KOPT-K1 (cell line): ENCODE measurements around the gene ACTR1B.
"Not testable (repeated sequence)": the region's sequence is repeated elsewhere in the genome, so short reads cannot be mapped to it uniquely, and the experiment has no call there.

ENCODE experiments used
- H3K27ac ChIP-seq: fragments of 200-600 bp; sonication (generic); 2 replicates; pipeline ENCODE4 v1.5.1; 2016; ENCODE audit warnings: antibody characterized with exemption, mild to moderate bottlenecking, low read depth, low read length; ENCODE audit not compliant: poor library complexity, severe bottlenecking
- H3K36me3 ChIP-seq: fragments of 200-600 bp; sonication (generic); 2 replicates; pipeline ENCODE4 v1.5.1; 2017; ENCODE audit warnings: antibody characterized with exemption, mild to moderate bottlenecking, low read length, moderate library complexity; ENCODE audit not compliant: insufficient read depth
- H3K9me3 ChIP-seq: fragments of 200-600 bp; sonication (generic); 2 replicates; pipeline ENCODE4 v1.5.1; 2017; ENCODE audit warnings: antibody characterized with exemption, low read length, mild to moderate bottlenecking; ENCODE audit not compliant: insufficient read depth, poor library complexity, severe bottlenecking

The ACTR1B gene

DNA sequence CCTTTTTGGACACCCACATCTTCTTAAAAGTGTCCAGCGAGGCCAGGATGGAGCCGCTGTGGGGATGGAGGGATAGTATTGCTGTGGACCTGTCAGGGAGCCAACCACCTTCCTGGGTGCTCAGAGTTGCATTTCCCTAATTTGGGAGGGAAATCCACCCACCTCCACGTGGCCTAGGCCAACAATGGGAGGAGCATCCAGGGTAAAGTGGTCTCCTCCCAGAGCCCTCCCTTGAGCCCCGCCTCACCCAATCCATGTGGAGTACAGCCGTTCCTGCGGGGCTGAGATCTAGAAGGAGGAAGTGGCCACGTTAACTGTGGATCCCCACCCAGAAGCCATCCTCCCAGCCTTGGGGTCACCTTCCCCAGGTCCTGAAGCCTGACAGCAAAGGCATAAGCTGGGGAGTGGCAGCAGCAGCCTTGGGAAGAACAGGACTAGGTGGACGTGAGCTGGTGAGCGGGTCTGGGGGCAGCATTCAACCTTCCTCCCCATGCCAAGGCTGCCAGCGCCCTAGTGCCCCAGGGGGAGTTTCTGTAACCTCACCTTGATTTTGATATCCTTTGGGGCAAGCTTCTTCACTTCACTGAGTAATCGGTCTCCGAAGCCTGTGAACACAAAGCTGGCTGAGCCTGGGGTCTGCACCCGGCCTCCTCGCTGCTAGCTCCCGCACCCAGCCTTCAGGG lies 6.8 kb downstream of the ACTR1B start:
- Histone ChIP-seq H3K27ac (no peak overlapping the region), H3K36me3 (peaks cover 85% of the 10 kb centered on the region), H3K9me3 (peaks cover 5% of the 10 kb centered on the region)

DNA sequence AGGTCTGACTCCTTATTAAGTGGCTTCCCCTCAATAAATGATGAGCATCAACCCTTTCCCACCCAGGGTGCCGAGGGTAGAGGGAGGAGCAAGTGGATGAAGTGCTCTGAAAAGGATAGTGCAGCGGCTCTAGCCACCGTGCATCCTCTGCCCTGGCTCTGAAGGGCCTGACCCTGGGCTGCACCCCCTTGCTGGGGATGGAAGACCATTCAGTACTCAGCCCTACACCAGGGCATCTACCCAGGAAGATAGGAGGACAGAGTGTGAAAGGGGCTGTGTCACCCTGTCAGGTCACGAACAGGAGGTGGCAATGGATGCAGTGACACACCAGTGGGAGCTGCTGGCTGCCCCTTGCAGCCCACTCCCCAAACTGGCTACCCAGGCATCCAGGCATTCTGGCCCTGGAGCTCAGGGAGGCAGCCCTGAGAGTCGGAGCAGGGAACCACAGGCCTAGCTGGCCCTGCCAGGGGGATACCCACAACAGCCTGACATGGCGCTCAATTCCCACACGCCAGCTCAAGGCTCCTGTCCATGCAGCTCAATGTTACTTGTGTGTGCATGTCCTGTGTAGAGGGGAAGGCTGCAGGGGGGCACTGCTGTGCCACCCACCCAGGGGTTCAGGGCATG lies 7.6 kb downstream of the ACTR1B start:
- Histone ChIP-seq H3K36me3 (peaks cover 77% of the 10 kb centered on the region), H3K9me3 (peaks cover 5% of the 10 kb centered on the region), H3K27ac (no peak overlapping the region)

DNA sequence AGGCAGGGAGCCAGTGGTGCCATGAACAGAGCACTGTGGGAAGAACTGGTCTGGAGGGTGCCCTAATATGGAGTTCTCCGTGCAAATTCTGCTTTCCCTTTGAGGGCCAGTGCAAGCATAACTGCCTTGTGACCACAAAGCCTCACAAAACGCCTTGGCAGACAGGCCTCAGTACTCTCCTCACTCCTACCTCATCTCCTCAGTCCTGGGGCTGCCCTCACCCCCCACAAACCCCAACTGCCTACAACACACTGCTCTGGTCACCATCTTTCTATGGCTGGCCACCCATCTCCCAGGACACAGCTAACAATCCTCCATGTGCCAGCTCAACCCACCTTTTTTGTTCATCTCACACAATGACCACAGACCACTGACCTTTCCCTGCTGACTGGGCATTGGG lies 9.1 kb downstream of the ACTR1B start:
- Histone ChIP-seq H3K36me3 (peaks cover 77% of the 10 kb centered on the region), H3K9me3 (peaks cover 5% of the 10 kb centered on the region), H3K27ac (no peak overlapping the region)

DNA sequence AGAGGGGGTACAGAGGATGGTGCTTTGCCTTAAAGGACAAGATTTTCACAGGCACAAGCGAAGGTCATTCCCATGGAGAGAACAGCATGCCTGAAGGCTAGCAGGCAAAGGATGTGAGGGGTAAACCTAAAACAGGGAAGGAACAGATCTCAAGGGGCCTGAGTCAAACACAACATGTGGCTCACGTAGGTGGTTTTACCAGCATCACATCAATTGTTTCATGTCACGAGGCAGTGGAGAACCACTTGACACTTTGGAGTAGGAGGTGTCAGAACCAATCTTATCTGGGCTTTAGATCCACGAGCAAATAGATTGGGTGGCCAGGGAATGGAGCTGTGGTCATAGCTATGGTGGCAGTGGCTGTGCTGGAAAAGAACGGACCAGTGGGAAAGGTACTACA lies 9.5 kb downstream of the ACTR1B start:
- H3K36me3 ChIP-seq, result peaks cover 77% of the 10 kb centered on the region
- peaks cover 5% of the 10 kb centered on the region for H3K9me3 ChIP-seq
- no peak overlapping the region for H3K27ac ChIP-seq

DNA sequence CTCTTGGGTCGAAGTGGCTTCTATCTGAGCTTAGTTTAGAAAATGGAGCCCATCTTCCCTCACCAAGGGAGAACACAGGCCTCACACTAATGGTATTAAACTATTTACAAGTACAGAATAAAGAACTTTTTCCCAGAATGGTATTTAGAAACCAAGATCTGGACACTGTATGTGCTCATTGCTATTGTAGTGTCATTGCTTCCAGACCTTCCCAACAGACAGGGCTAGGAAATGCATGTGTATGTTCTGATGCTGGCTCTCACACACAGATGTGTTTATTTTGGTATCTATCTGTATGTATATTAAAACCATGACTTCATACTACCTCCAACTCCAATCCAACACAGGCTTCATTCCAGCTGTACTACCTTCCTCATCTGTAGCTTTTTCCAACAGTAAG lies 10.0 kb downstream of the ACTR1B start:
- Histone ChIP-seq H3K9me3 (peaks cover 5% of the 10 kb centered on the region), H3K27ac (no peak overlapping the region), H3K36me3 (peaks cover 77% of the 10 kb centered on the region)

DNA sequence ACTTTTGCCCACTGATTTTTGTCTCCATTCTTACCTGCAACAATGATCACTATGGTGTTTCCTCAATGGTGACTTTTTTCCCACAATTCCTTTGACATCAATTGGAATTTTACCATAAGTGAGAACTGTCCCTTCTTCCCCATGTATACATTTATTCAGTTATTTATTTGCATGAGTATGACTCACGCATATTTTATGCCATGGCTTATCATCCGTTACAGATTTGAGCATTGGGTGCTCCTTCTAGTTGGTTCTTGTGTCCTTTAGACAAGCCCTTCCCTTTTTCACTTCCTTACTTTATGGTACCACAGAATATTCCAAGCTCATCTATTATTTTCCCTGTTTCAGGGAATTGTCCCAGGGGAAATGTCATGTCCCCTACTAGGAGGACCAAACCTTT lies 10.4 kb downstream of the ACTR1B start:
- Histone ChIP-seq H3K27ac (no peak overlapping the region), H3K36me3 (peaks cover 77% of the 10 kb centered on the region), H3K9me3 (peaks cover 5% of the 10 kb centered on the region)

DNA sequence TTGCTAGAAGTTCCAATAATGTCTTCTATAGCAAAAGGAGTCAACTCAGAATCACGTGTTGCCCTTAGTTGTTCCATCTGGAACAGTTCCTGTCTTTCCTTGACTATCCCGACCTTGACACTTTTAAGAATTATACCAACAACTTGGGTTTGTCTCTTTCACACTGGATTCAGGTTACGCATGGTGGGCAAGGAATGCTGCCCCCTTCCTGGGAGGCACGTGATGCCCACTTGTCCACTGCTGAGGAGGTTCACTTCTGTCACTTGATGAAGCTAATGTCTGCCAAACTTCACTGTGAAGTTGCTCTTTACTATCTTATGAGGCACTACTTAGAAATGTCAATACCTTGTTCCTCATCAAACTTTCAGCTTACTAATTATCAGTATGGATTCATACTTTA lies 12.7 kb downstream of the ACTR1B start:
- H3K36me3 ChIP-seq, result peaks cover 69% of the 10 kb centered on the region
- peaks cover 5% of the 10 kb centered on the region for H3K9me3 ChIP-seq
- H3K27ac ChIP-seq, result no peak overlapping the region

DNA sequence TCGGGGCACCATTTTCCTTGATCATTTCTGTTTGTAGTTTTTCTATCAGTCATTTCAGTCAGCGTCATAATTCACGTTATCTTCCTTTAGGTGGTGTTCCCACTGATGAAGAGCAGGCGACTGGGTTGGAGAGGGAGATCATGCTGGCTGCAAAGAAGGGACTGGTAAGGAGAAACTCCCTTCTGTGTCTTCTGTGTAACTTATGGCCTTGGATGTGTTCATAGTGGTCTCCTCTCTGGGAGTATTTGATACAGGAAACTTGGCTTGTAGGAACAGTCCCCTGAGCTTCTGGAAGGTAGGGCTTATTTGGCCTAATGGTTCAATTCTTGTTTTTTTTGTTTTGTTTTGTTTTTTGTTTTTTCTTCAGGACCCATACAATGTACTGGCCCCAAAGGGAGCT lies 16.9 kb downstream of the ACTR1B start:
- Histone ChIP-seq H3K27ac (no peak overlapping the region), H3K36me3 (peaks cover 42% of the 10 kb centered on the region), H3K9me3 (no peaks in the 10 kb centered on the region)

DNA sequence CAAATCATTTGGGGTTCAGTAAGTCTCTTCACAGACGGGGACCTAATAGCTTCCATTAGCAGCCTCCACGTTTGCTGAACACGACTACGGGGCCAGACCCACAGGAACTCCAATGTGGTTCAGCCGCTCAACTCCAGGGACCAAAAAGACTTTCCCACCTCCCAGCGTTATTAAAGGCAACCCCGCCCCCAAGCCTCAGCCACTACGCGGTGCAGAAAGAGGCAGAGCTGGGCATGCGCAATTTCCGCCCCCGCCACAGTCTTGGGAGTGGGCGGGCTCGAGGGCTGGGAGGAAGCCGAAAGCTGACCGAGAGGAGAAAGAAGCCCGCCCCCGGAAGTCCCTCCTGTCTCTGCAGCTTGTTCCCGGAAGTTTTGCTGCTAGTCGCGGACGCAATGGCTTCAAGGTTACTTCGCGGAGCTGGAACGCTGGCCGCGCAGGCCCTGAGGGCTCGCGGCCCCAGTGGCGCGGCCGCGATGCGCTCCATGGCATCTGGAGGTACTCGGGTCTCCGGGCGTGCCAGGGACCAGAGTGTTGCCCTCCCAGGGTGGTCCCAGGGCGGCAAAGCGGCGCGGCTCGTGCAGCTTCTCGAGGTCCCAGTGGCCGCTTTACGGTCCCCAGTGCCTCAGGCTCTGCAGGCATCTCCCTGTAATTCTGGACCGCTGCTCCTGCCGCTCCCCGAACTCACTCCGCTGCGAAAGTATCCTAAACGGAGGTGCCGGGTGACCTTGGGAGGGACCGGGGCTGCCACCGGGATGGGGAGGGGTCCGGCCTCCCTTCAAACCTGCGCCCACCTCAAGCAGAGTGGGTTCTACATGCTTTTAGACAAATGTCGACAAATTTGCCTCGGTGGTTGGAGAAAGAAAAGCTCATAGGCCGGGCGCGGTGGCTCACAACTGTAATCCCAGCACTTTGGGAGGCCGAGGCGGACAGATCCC lies 17.9 kb downstream of the ACTR1B start, which contains the start of gene COX5B:
Gene COX5B, plus strand, starts transcription at position 368 of the 935 bp plus-strand sequence. Its CDS starts 25 bp downstream, at position 393.
- Histone ChIP-seq H3K27ac (peak within 1 kb of the TSS; percentile 85), H3K9me3 (no peaks in the 10 kb centered on the region), H3K36me3 (peaks cover 40% of the 10 kb centered on the region)

DNA sequence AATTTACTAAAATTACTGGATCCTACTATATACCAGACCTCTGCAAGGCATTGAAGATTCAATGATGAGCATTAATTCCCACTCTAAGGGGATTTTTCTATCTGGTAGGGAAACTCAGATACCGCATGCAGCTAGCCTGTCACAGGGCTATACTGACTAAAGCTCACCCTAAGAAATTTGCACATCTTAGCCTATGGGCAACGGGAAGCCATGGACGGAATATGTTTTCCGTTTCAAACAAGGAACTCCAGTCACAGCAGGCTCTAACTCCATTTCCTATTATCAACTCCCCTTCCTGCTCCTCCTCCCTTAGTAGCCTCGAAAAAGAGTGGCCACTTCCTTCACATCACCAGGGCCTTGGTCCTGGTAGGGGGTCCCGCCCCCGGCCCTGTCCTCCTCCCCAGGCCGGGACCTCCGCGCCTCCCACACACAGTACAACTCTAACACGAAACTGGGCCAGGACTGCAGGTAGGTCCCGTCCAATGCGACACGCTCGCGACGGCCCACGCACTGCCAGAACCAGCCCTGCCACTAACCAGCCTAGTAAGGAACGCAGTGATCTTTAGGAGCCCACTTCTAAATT lies 18.6 kb downstream of the ACTR1B start:
- peak overlapping the region; percentile 85 for H3K27ac ChIP-seq
- no peaks in the 10 kb centered on the region for H3K9me3 ChIP-seq
- peaks cover 32% of the 10 kb centered on the region for H3K36me3 ChIP-seq

DNA sequence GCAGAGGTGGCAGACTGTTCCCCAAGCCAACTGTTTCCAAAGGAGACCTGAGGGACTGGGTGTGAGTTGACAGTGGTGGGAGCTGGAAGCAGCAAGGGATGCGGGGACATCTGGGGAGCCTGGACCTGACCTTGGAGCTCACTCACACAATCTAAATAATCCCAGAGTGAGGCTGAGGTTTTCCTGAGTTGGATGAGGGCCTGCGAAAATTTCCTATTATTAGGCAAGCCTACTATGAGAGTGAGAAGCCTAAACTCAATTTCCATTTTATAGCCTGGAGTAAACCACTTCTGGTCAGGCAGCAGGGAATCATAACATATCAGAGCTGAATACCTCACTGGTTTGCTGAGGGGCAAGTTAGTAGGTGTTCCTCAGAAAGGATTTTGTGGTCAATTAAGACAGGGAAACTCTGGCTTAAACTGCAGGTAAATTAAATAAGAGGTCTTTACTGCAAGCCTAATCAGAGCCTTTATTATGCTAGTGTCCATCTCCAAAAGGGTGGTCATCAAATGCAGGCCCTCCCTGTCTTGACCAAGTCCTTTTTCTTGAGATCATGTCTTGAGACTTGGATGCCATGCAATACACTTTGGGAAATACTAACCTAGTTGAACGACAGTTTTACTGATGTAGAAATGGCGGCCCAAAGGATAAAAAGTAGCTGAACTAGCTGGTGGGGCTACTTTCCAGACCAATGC lies 19.7 kb downstream of the ACTR1B start:
- Histone ChIP-seq H3K36me3 (peaks cover 23% of the 10 kb centered on the region), H3K27ac (no peak overlapping the region), H3K9me3 (no peaks in the 10 kb centered on the region)

DNA sequence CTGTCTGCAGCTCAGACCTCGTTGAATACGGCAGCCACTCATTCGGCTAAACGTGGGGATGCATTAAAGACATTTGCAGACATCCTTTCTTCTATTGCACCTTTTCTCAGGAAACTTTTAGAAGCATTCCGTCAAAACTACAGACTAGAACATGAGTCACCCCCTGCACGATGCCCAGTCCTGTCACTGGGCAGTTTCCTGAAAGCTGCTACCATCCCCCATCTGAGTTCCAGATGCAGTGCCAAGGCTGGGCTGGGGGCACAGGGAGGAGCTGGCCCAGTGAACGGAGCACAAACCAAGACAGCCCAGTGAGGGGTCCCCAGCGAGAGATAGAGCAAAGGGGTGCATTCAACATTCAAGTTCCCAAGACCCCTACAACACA lies 37.8 kb downstream of the ACTR1B start:
- not testable (repeated sequence) for H3K27ac ChIP-seq, H3K36me3 ChIP-seq, H3K9me3 ChIP-seq

DNA sequence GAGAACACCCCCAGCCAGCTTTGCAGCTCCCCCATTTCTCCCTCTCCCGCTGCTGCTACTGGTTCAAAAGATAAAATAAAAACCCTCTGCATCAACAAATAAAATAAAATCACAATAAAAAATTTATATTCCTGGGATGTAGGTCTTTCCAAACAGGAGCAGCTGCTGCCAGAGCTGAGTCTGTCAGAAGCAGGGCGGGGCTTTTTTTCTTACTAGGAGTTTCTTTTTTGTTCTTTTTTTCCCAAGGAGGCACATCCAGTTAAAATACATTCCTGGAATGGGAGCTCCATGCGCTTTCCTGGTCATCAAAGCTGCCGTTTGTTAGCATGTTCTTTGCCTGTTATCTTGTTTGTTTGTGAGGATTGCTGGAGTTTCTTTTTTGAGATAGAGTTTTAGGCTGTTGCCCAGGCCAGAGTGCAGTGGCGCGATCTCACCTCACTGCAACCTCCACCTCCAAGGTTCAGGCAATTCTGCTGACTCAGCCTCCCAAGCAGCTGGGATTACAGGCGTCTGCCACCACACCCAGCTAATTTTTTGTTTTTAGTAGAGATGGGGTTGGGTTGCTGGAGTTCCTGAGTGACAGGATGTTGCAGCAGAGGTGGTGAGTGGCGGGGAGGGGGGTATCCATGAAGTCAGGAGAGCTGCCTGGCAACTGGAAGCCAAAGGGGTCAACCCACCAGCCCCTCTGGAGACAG lies 38.3 kb downstream of the ACTR1B start:
- not testable (repeated sequence) for H3K9me3 ChIP-seq, H3K27ac ChIP-seq, H3K36me3 ChIP-seq

DNA sequence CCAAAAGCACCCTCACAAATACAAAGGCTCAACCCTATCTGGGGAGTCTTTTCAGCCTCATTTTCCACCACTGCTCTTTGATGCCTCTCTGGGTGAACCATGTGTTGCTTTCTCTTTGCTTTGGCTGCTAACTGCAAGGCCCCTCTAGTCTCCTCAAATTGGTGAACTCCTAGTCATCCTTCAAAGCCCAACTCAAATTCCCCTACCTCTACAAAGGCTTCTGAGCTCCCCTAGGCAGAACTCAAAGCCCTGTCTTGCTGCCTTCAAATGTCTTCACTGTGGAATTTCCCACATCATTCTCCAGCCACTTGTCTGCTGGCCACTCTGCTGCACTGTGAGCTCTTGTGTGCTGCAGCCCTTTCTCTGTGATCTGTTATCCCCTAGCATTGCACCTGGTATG lies 40.9 kb downstream of the ACTR1B start:
- H3K36me3 ChIP-seq, H3K27ac ChIP-seq, H3K9me3 ChIP-seq: not testable (repeated sequence)
